ENCODE measurements around the gene TGFBRAP1.

DNA sequence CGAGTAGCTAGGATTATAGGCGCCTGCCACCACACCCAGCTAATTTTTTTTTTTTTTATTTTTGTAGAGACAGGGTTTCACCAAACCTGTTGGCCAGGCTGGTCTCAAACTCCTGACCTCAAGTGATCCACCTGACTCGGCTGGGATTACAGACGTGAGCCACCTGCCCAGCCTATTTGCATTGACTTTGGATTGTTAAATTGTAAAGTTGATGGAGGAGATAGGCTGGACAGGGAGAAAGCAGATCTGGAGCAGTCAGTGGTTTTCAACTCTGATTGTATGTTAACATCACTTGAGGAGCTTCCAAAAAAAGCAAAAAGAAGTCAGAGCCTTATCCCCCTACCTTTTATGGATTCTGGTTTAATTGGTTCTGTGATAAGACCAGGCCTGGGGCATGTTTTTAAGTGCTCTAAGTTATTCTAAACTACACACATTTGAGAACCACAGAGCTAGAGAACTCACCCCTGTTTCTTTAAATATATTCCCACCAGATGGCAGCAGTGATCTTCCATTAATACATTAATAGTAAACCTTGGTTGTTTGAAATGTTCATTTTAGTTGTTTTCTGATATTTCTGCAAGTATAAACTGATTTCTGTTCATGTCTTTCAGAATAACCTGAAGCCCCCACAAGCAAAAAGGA is 15.3 kb upstream of the TGFBRAP1 start:
- TF ChIP-seq POLR2A (IDR thresholded peaks at IDR 0.05; ENCODE audit: low read length) (no peak), GATA1 (IDR thresholded peaks at IDR 0.05; ENCODE audit: low read depth, low read length) (no peak)

Measured in erythroblast (primary cell).